ENCODE results near the gene TNFSF13.

DNA sequence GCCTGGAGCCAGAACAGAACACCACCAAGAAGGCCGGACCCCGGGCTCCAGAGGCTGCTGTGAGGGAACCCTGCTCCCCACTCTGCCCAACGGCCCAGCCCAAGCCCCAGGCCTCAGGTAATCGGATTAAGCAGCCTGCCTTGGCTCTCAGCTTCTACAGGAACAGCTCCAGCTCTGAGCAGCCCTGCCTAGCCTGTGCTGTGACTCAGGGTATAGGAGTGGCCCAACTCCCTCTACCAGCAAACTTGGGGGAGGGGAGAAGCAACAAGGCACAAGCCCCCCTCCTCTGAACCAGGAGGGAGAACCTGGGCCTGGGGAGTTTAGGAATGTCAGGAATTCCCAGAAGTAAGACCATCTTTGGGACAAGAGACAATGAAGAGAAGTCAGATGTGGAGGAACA, 32.2 kb downstream of the TNFSF13 start:
- TF ChIP-seq, protein P1, sequence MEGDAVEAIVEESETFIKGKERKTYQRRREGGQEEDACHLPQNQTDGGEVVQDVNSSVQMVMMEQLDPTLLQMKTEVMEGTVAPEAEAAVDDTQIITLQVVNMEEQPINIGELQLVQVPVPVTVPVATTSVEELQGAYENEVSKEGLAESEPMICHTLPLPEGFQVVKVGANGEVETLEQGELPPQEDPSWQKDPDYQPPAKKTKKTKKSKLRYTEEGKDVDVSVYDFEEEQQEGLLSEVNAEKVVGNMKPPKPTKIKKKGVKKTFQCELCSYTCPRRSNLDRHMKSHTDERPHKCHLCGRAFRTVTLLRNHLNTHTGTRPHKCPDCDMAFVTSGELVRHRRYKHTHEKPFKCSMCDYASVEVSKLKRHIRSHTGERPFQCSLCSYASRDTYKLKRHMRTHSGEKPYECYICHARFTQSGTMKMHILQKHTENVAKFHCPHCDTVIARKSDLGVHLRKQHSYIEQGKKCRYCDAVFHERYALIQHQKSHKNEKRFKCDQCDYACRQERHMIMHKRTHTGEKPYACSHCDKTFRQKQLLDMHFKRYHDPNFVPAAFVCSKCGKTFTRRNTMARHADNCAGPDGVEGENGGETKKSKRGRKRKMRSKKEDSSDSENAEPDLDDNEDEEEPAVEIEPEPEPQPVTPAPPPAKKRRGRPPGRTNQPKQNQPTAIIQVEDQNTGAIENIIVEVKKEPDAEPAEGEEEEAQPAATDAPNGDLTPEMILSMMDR (IDR thresholded peaks at IDR 0.05), result no peak
- TF ChIP-seq POLR2A (IDR thresholded peaks at IDR 0.05), result no peak
